Type B pancreatic cell (in vitro differentiated cells): Measurements from ENCODE around the gene COL23A1. TPM values are rescaled to one million over a fixed set of nuclear protein-coding genes. Genes with fewer than 3 reads are reported as not detected.

Source experiments
- DNase-seq: peaks from one replicate; pipeline ENCODE4 v3.0.0; 2021; ENCODE audit warnings: mixed read lengths; ENCODE audit not compliant: unreplicated experiment; ENCODE audit errors: extremely low spot score
- H3K27ac Mint-ChIP-seq: 2 replicates; pipeline ENCODE4 v1.8.0; 2021; ENCODE audit warnings: mild to moderate bottlenecking, mixed read lengths
- H3K27me3 Mint-ChIP-seq: 2 replicates; pipeline ENCODE4 v1.8.0; 2021; ENCODE audit warnings: mixed read lengths
- H3K36me3 Mint-ChIP-seq: 2 replicates; pipeline ENCODE4 v1.8.0; 2021; ENCODE audit warnings: mixed read lengths
- H3K4me1 Mint-ChIP-seq: one replicate; pipeline ENCODE4 v1.8.0; 2021; ENCODE audit warnings: mixed read lengths; ENCODE audit not compliant: unreplicated experiment
- H3K4me3 Mint-ChIP-seq: 2 replicates; pipeline ENCODE4 v1.8.0; 2021; ENCODE audit warnings: mild to moderate bottlenecking, mixed read lengths
- H3K9me3 Mint-ChIP-seq: 2 replicates; pipeline ENCODE4 v1.8.0; 2021; ENCODE audit warnings: mixed read lengths
- total RNA-seq: library from RNA; stranded (reverse); gene quantifications from 2 replicates; pipeline ENCODE4 v1.2.1, GENCODE V29; 2021; ENCODE audit warnings: low replicate concordance
- TF ChIP-seq, protein P1 (sequence below): fragments of 200-600 bp; sonication (generic); conservative IDR thresholded peaks from 2 replicates; pipeline ENCODE4 v1.5.0; 2021; ENCODE audit warnings: antibody characterized with exemption, mild to moderate bottlenecking

The COL23A1 gene
- total RNA-seq, 1 donor from 2014 or later, result 15.5 TPM

DNA sequence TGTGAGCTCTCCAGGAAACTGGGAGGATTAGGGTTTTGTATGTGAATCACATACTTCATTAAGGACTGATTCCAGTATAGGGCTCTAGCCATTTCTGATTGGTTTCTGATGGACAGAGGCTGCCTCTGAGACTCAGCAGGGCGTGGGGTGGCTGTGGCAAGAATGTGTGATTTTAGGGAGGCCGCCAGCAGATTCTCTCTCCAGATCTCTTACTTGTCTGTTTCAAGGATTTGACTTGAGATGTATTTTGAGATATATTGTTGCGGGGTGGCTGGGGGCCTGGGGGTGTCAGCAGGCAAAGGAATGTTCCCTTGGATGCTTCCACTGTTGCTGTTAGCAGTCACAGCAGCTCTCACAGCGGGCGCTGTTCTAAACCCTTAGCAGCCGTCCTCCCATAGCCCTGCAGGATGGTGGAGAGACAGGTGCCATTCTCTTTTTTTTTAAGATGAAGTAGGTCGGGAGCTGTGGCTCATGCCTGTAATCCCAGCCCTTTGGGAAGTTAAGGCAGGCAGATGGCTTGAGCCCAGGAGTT lies 393.8 kb downstream of the COL23A1 start:
- no peak overlapping the region for H3K27ac Mint-ChIP-seq
- TF ChIP-seq, protein P1, sequence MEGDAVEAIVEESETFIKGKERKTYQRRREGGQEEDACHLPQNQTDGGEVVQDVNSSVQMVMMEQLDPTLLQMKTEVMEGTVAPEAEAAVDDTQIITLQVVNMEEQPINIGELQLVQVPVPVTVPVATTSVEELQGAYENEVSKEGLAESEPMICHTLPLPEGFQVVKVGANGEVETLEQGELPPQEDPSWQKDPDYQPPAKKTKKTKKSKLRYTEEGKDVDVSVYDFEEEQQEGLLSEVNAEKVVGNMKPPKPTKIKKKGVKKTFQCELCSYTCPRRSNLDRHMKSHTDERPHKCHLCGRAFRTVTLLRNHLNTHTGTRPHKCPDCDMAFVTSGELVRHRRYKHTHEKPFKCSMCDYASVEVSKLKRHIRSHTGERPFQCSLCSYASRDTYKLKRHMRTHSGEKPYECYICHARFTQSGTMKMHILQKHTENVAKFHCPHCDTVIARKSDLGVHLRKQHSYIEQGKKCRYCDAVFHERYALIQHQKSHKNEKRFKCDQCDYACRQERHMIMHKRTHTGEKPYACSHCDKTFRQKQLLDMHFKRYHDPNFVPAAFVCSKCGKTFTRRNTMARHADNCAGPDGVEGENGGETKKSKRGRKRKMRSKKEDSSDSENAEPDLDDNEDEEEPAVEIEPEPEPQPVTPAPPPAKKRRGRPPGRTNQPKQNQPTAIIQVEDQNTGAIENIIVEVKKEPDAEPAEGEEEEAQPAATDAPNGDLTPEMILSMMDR, result no peak
- no peaks in the 10 kb centered on the region for H3K36me3 Mint-ChIP-seq

DNA sequence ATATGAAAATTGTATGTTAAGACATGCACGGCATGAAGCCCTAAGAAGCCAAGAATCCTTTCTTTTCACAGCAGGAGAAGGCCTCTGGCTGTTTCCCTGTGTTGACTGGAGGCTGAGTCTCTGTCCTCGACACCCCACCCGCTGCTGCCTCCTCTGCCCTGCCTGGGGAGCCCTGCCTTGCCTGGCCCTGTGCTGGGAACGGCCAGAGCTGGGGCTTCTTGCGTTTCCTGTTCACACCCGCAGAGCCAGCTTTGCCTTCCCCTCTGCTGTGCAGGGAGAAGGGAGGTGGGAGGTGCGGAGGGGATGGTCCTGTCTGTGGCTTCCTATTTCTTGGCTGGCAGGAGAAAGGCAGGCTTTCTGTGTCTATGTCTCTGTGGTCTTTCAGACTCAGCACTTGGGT lies 396.2 kb downstream of the COL23A1 start:
- Mint-ChIP-seq H3K4me3 (no peak overlapping the region), H3K4me1 (peaks cover 4% of the 10 kb centered on the region), H3K27ac (no peak overlapping the region), H3K36me3 (no peaks in the 10 kb centered on the region), H3K9me3 (no peaks in the 10 kb centered on the region), H3K27me3 (peaks cover 13% of the 10 kb centered on the region)
- DNase-seq, result no peak
- TF ChIP-seq, protein P1, result no peak

More for the DNA sequence above, 393.8 kb downstream of the COL23A1 start:
- DNase-seq, result no peak
- H3K27me3 Mint-ChIP-seq, result peaks cover 13% of the 10 kb centered on the region
- H3K4me3 Mint-ChIP-seq, result no peak overlapping the region
- peaks cover 4% of the 10 kb centered on the region for H3K4me1 Mint-ChIP-seq
- H3K9me3 Mint-ChIP-seq, result no peaks in the 10 kb centered on the region

DNA sequence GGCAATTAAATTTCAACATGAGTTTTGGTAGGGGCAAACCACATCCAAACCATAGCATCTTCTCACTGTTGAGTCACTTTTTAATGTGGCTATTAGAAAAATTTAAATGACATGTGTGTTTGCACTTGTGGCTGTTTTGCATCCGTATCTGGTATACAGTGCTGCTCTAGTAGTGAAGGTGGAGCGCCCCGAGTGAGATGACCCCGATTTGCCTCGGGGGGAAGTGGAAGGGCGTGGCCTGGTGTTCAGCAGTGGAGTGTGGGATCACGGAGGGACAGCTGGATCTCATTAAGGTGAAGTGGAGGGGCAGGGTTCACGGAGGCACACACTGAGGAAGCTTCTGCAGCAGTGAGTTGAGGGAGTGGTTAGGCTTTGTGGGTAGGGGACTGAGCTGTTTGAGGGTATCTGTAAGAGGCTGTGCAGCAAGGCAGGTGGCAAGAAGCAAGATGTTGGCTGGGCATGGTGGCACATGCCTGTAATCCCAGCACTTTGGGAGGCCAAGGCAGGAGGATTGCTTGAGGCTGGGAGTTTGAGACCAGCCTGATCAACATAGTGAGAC lies 396.9 kb downstream of the COL23A1 start:
- peaks cover 13% of the 10 kb centered on the region for H3K27me3 Mint-ChIP-seq
- peaks cover 4% of the 10 kb centered on the region for H3K4me1 Mint-ChIP-seq
- H3K27ac Mint-ChIP-seq, result no peak overlapping the region
- no peaks in the 10 kb centered on the region for H3K36me3 Mint-ChIP-seq
- TF ChIP-seq, protein P1, result no peak
- H3K4me3 Mint-ChIP-seq, result no peak overlapping the region
- no peaks in the 10 kb centered on the region for H3K9me3 Mint-ChIP-seq
- no peak for DNase-seq

DNA sequence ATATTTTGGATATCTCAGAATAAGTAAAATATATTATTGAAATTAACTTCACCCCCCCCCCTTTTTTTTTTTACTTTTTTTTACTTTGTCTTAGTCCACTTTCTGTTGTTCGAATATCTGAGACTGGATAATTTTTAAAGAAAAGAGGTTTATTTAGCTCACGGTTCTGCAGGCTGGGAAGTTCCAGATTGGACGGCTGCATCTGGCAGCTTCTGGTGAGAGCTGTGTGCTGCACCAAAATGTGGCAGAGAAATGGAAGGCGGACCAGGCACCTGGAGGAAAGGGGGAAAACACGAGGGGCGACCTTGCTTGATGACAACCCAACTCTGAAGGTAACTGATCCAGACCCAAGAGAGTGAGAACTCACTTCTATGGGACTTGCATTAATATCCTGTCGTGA lies 397.4 kb downstream of the COL23A1 start:
- H3K4me1 Mint-ChIP-seq, result peaks cover 4% of the 10 kb centered on the region
- no peak for DNase-seq
- H3K27ac Mint-ChIP-seq, result no peak overlapping the region
- no peaks in the 10 kb centered on the region for H3K9me3 Mint-ChIP-seq
- H3K4me3 Mint-ChIP-seq, result no peak overlapping the region
- peaks cover 13% of the 10 kb centered on the region for H3K27me3 Mint-ChIP-seq
- TF ChIP-seq, protein P1, result no peak
- no peaks in the 10 kb centered on the region for H3K36me3 Mint-ChIP-seq

DNA sequence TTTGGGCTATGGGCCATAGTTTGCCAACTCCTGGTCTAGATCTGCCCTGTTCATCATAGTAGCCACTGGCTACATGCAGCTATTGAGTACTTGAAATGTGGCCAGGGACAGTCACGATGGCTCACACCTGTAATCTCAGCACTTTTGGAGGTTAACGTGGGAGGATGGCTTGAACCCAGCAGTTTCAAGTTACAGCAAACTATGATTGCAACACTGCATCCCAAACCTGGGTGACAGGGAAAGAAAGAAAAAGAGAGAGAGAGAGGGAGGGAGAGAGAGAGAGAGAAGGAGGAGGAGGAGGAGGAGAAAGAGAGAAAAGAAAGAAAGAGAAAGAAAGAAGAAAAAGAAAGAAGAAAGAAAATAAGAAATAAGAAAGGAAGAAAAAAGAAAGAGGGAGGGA lies 397.9 kb downstream of the COL23A1 start:
- Mint-ChIP-seq H3K27ac (no peak overlapping the region), H3K4me3 (no peak overlapping the region), H3K27me3 (peaks cover 13% of the 10 kb centered on the region), H3K4me1 (peaks cover 4% of the 10 kb centered on the region), H3K36me3 (no peaks in the 10 kb centered on the region), H3K9me3 (no peaks in the 10 kb centered on the region)
- TF ChIP-seq, protein P1, result no peak
- DNase-seq, result no peak
